ENCODE results near the gene SHISAL1.

SHISAL1 gene

GRCh38 chr22:44317123-44317444 is 4.3 kb upstream of the SHISAL1 start:
- Histone ChIP-seq H3K27ac (ENCODE audit: low read depth, low read length, poor library complexity, severe bottlenecking) (no peak overlapping the region), H3F3A (ENCODE audit: insufficient read depth, low read length) (no peaks in the 10 kb centered on the region), H3K9me3 (ENCODE audit: low read length) (no peaks in the 10 kb centered on the region), H3K9me2 (ENCODE audit: low read depth, low read length) (no peaks in the 10 kb centered on the region), H3K27me3 (ENCODE audit: insufficient read depth, low read length) (no peaks in the 10 kb centered on the region), H3K36me3 (ENCODE audit: insufficient read depth, low read length) (no peaks in the 10 kb centered on the region), H3K4me3 (ENCODE audit: low read depth, low read length, poor library complexity, severe bottlenecking) (no peak overlapping the region), H3K4me1 (ENCODE audit: insufficient read depth, low read length, severe bottlenecking) (no peaks in the 10 kb centered on the region), H3K9ac (ENCODE audit: low read length) (no peak overlapping the region), H3K79me2 (ENCODE audit: insufficient read depth, low read length) (no peaks in the 10 kb centered on the region), H4K20me1 (ENCODE audit: insufficient read depth, low read length) (no peaks in the 10 kb centered on the region), H3K4me2 (ENCODE audit: low read length) (no peak overlapping the region), H2AFZ (ENCODE audit: low read length) (no peak overlapping the region)
- TF ChIP-seq EZH2 (IDR thresholded peaks at IDR 0.05; ENCODE audit: borderline replicate concordance, low read length) (no peak), CTCF (IDR thresholded peaks at IDR 0.05; ENCODE audit: low read length) (no peak)

GRCh38 chr22:44316393-44317122 is 3.8 kb upstream of the SHISAL1 start:
- Histone ChIP-seq H3F3A (ENCODE audit: insufficient read depth, low read length) (no peaks in the 10 kb centered on the region), H3K4me3 (ENCODE audit: low read depth, low read length, poor library complexity, severe bottlenecking) (no peak overlapping the region), H3K9me3 (ENCODE audit: low read length) (no peaks in the 10 kb centered on the region), H2AFZ (ENCODE audit: low read length) (no peak overlapping the region), H3K9ac (ENCODE audit: low read length) (no peak overlapping the region), H3K36me3 (ENCODE audit: insufficient read depth, low read length) (no peaks in the 10 kb centered on the region), H3K9me2 (ENCODE audit: low read depth, low read length) (no peaks in the 10 kb centered on the region), H3K79me2 (ENCODE audit: insufficient read depth, low read length) (no peaks in the 10 kb centered on the region), H3K4me2 (ENCODE audit: low read length) (no peak overlapping the region), H3K27me3 (ENCODE audit: insufficient read depth, low read length) (no peaks in the 10 kb centered on the region), H3K27ac (ENCODE audit: low read depth, low read length, poor library complexity, severe bottlenecking) (no peak overlapping the region), H3K4me1 (ENCODE audit: insufficient read depth, low read length, severe bottlenecking) (no peaks in the 10 kb centered on the region), H4K20me1 (ENCODE audit: insufficient read depth, low read length) (no peaks in the 10 kb centered on the region)
- TF ChIP-seq CTCF (IDR thresholded peaks at IDR 0.05; ENCODE audit: low read length) (no peak), EZH2 (IDR thresholded peaks at IDR 0.05; ENCODE audit: borderline replicate concordance, low read length) (no peak)

- no peak overlapping the region for H3K9ac ChIP-seq (ENCODE audit: low read length)
Measured at GRCh38 chr22:44314425-44315067, 1.8 kb upstream of the SHISAL1 start.

More at GRCh38 chr22:44314425-44315067, 1.8 kb upstream of the SHISAL1 start:
- Histone ChIP-seq H3K4me2 (ENCODE audit: low read length) (no peak overlapping the region), H3K27me3 (ENCODE audit: insufficient read depth, low read length) (0 out of 2 replicates have a peak, but pooled peaks cover 6% of the 10 kb centered on the region), H3F3A (ENCODE audit: insufficient read depth, low read length) (no peaks in the 10 kb centered on the region), H3K27ac (ENCODE audit: low read depth, low read length, poor library complexity, severe bottlenecking) (no peak overlapping the region), H3K4me1 (ENCODE audit: insufficient read depth, low read length, severe bottlenecking) (no peaks in the 10 kb centered on the region), H4K20me1 (ENCODE audit: insufficient read depth, low read length) (no peaks in the 10 kb centered on the region), H3K9me3 (ENCODE audit: low read length) (no peaks in the 10 kb centered on the region), H3K4me3 (ENCODE audit: low read depth, low read length, poor library complexity, severe bottlenecking) (no peak overlapping the region), H3K9me2 (ENCODE audit: low read depth, low read length) (no peaks in the 10 kb centered on the region), H3K79me2 (ENCODE audit: insufficient read depth, low read length) (no peaks in the 10 kb centered on the region), H2AFZ (ENCODE audit: low read length) (no peak overlapping the region), H3K36me3 (ENCODE audit: insufficient read depth, low read length) (no peaks in the 10 kb centered on the region)
- TF ChIP-seq CTCF (IDR thresholded peaks at IDR 0.05; ENCODE audit: low read length) (no peak), EZH2 (IDR thresholded peaks at IDR 0.05; ENCODE audit: borderline replicate concordance, low read length) (no peak)
